Muscle layer of duodenum (tissue), 2 donors: ENCODE results near the gene WNT7A.

Experiments
- H3K27ac ChIP-seq: one replicate; pipeline ENCODE4 v1.7.0; 2013; ENCODE audit warnings: mild to moderate bottlenecking, low read length
- H3K27me3 ChIP-seq: one replicate; pipeline ENCODE4 v1.7.0; 2013; ENCODE audit warnings: low read depth, mild to moderate bottlenecking, control low read depth, low read length
- H3K36me3 ChIP-seq, 2 donors: one replicate each; pipeline ENCODE4 v1.7.0; 2013; ENCODE audit warnings: low read length in 2 of 2, control low read depth in 1 of 2, mild to moderate bottlenecking in 1 of 2; ENCODE audit not compliant: insufficient read depth in 2 of 2, control insufficient read depth in 1 of 2
- H3K4me1 ChIP-seq, 2 donors: one replicate each; pipeline ENCODE4 v1.7.0; 2013; ENCODE audit warnings: low read length in 2 of 2, mild to moderate bottlenecking in 2 of 2, control low read depth in 1 of 2, moderate library complexity in 1 of 2; ENCODE audit not compliant: insufficient read depth in 2 of 2, control insufficient read depth in 1 of 2
- H3K4me3 ChIP-seq, 2 donors: one replicate each; pipeline ENCODE4 v1.7.0; 2013; ENCODE audit warnings: low read length in 2 of 2, low read depth in 1 of 2, mild to moderate bottlenecking in 1 of 2
- H3K9me3 ChIP-seq, 2 donors: one replicate each; pipeline ENCODE4 v1.7.0; 2013; ENCODE audit warnings: low read length in 2 of 2, control low read depth in 1 of 2, mild to moderate bottlenecking in 1 of 2; ENCODE audit not compliant: control insufficient read depth in 1 of 2
- donor health status: healthy.

The WNT7A gene

DNA sequence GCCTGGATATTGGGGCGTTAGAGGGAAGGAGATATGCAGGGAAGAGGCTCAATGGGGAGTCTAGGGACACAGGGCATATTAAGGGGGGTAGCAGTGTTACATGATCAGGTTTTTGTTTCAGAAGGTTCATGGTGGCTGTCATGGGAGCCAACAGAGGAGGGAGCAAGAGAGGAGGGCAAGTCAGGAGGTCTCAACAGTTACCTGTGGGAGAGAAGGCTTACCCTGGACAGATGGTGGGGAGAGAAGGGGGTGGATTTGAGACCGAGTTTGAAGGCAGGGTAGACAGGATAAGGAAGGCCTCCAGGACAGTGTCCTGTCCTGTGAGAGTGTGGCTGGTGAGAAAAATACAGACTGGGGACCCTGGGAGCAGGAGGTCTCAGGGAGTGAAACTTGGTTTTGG, 3.8 kb upstream of the WNT7A start:
- Histone ChIP-seq H3K36me3 (no peaks in the 10 kb centered on the region), H3K9me3 (peaks cover 4 to 5% of the 10 kb centered on the region in 2 donors), H3K4me1 (peaks cover 0 to 19% of the 10 kb centered on the region in 2 donors), H3K4me3 (no peak overlapping the region), H3K27me3 (peaks cover 18% of the 10 kb centered on the region), H3K27ac (no peak overlapping the region)

DNA sequence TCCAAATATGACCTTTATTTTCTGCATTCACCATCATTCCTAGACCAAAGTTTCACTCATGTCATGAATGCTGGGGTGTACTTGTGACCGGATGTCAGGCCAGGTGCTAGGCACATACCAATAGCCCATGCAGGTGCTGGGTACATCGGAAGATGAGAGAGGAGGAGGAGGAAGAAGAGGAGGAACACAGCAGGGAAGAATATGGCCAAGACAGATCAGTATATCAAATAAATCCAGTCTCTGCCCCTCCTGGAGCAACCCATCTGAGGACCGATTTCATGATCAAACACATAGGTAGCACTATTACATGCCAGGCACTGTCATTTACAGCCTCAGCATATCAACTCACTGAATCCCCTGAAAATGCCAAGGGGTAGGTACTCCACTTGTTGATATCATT, 3.0 kb upstream of the WNT7A start:
- Histone ChIP-seq H3K9me3 (peaks cover 4 to 5% of the 10 kb centered on the region in 2 donors), H3K4me3 (no peak overlapping the region), H3K27me3 (peaks cover 23% of the 10 kb centered on the region), H3K27ac (no peak overlapping the region), H3K36me3 (no peaks in the 10 kb centered on the region), H3K4me1 (peaks cover 0 to 27% of the 10 kb centered on the region in 2 donors)

DNA sequence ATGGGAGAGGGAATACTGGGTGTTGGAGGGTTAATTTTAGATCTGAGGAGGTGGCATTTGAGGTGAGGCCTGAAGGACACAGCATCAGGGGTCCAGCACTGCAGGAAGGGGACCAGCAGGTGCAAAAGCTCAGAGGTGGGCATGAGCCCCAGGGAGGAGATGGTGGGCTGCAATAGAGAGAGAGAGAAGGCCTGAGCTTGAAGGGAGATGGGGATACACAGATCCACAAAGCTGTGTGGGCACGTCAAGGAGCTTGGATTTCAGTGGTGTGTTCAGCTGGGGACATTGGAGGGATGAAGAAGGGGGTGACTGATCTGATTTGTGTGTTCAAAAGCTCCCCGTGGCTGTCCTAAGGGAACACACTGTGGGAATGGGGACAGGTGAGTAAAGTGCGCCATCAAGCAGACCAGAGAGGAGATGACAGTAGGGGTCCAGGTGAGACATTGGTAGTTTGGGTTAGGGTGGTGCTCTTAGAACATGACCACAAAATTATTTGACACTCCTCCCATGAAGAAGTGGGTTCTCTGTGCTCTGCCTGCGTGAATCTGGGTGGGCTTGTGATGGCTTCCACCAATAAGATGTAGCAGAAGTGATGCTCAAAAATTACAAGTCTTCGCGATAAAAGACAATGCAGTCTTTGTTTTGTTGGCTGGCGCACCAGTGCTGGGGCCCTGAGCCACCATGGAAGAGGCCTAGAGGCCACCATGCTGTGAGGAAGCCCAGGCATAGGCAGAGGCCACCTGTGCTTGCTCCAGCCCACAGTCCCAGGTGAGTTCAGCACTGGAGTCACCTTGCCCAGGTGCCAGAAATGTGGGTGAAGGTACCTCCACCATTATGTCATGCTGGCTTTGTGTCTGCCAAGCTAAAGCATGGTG, 1.9 kb upstream of the WNT7A start:
- H3K9me3 ChIP-seq, result peaks cover 4 to 5% of the 10 kb centered on the region in 2 donors
- H3K36me3 ChIP-seq, result no peaks in the 10 kb centered on the region
- H3K27ac ChIP-seq, result no peak overlapping the region
- H3K27me3 ChIP-seq, result peaks cover 34% of the 10 kb centered on the region
- H3K4me3 ChIP-seq, result no peak overlapping the region
- H3K4me1 ChIP-seq, result peaks cover 0 to 27% of the 10 kb centered on the region in 2 donors

DNA sequence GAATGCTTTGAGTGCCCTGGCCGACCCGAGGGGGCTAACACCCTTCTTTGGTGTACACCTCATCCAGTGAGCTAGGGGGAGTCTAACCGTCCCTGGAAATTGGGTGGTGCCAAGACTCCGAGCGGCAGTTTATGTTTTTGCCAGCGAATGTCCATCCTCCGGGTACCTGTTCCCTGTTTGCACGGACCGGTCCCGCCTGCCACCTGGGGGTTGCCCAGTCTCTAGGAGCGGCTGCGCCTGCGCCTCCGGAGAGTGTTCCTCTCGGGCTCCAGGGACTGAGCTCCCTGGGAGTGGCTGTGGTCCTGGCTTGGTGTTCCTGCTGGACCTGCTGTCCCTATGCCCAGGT, 913 bp upstream of the WNT7A start:
- Histone ChIP-seq H3K4me3 (peak overlapping the region in 1 of 2 donors; percentile 50), H3K27me3 (peaks cover 40% of the 10 kb centered on the region), H3K4me1 (peaks cover 0 to 27% of the 10 kb centered on the region in 2 donors), H3K27ac (no peak overlapping the region), H3K9me3 (peaks cover 4 to 5% of the 10 kb centered on the region in 2 donors), H3K36me3 (no peaks in the 10 kb centered on the region)

DNA sequence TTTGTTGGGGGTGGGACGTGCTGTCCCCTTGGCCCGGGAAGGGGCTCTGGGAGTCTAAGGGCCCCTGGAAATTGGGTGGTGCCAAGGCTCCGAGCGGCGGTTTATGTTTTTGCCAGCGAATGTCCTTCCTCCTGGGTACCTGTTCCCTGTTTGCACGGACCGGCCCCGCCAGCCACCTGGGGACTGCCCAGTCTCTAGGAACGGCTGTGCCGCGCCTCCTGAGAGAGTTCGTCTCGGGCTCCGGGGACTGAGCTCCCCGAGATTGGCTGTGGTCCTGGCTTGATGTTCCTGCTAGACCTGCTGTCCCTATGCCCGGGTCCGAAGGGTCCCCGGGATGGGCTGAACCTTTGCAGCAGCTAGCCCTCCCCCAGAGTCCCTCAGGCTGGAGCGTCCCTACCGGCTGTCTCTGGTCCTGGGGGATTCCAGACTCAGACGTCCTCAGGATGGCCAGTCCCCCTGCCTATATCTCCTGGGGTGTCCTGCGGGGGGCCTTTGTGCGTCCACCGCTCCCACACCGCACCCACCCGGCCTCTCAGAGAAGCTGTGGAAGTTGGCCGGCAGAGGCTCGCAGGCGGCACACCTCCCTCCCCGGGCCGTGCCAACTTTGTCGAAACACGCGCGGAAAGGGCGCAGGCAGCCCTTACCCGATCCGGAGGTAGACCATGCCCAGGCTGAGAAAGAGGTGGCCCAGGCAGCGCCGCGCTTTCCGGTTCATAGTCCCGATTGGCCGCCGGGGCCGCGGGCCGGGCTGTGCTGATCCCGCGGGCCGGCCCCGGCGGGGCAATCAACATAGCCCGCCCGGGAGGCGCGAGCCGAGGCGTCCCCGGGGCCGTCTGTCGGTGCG, 547 bp downstream of the WNT7A start:
- Histone ChIP-seq H3K9me3 (peaks cover 4 to 5% of the 10 kb centered on the region in 2 donors), H3K4me1 (peaks cover 0 to 27% of the 10 kb centered on the region in 2 donors), H3K4me3 (peak overlapping the region in 1 of 2 donors; percentile 47), H3K27me3 (peaks cover 40% of the 10 kb centered on the region), H3K36me3 (no peaks in the 10 kb centered on the region), H3K27ac (no peak overlapping the region)

DNA sequence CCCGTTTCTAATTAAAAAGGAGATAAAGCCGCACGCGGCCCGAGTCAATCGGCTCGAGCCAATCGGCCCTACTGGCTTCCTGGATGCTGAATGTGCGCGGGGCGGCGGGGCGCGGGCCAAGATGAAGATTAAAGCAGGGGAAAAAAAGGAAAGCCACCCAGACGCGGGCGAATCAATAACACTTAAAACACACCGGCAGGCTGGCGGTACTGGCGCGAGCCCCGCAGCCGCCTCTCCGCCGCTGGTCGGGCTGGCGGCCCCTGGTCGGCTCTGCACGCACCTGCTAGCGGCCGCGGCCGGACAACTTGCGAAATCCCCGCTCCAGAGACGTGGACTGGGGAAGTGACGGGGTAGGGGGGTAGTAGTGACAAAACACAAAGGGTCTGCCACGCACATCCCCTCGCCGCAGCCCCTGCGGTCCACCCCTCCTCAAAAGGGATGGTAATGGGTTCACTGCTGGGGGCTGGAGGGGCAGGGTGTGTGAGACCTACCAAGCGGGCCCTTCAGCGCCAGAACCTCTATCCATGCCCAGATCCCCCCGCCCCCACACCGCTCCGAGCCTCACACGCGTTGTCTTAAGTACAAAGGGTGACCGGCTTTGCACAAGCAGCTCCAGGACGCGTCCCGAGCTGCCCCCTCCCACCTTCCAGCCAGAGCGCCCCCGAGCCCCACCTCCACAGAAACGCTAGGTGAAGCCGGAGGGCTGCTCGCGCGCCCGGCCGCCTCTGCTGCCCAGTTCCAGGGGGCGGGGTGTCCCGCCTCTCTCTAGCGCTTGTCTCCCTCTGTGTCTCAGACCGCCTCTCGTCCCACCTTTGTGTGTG, 1.4 kb downstream of the WNT7A start:
- Histone ChIP-seq H3K27me3 (peaks cover 40% of the 10 kb centered on the region), H3K4me1 (peaks cover 0 to 27% of the 10 kb centered on the region in 2 donors), H3K36me3 (no peaks in the 10 kb centered on the region), H3K9me3 (peaks cover 4 to 5% of the 10 kb centered on the region in 2 donors), H3K27ac (no peak overlapping the region), H3K4me3 (peak overlapping the region in 1 of 2 donors; percentile 47)

DNA sequence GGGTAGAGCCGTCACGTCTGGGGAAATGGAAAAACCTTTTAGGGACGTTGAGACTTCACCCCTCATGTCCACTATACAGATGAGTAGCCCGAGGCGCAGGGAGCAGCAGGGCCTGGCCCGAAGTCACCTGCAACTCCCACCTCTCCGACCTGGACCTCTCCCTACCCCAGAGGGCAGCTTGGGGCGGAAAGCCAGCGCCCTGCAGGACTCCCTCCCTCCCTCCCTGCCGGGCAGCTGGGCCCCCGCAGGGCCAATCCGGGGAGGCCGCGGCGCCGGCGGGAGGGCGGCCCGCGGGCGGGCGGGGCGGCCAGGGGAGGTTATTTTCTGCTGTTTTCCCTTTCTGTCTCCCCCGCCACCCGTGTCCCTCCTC, 2.0 kb downstream of the WNT7A start:
- H3K27me3 ChIP-seq, result peaks cover 40% of the 10 kb centered on the region
- H3K4me3 ChIP-seq, result peak overlapping the region in 1 of 2 donors; percentile 47
- no peaks in the 10 kb centered on the region for H3K36me3 ChIP-seq
- H3K27ac ChIP-seq, result no peak overlapping the region
- peaks cover 0 to 27% of the 10 kb centered on the region in 2 donors for H3K4me1 ChIP-seq
- H3K9me3 ChIP-seq, result peaks cover 4 to 5% of the 10 kb centered on the region in 2 donors

DNA sequence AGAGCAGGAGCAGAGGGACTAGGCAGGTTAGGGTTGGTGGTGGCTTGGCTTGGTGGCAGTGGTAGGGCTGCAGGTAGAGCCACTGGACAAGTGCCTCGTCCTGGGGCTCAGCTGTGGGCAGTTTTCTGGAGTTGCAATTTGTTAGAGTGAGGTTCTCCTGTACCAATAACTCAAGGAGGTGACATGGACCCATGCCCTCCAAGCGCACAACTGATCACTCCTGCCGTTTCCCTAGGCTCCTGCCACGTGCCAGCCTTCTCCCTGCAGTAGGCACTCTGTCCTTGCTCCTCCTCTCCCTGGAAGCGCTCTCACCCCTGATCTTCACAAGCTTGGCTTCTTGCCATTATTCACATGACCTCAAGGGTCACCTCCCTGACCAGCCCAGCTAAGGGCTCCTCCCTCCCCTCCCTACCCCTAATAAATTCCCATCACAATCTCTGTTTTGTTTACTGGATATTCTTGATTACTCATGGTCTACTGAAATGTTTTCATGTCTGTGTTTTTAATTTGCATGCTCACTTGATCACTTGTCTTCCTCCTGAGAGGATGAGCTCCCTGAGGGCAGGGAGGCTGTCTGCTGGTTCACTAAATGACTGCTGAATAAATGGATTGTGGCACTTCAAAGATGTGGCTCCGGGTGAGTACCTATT, 3.3 kb downstream of the WNT7A start:
- Histone ChIP-seq H3K27ac (no peak overlapping the region), H3K36me3 (no peaks in the 10 kb centered on the region), H3K9me3 (peaks cover 0 to 4% of the 10 kb centered on the region in 2 donors), H3K4me1 (peaks cover 0 to 27% of the 10 kb centered on the region in 2 donors), H3K4me3 (no peak overlapping the region), H3K27me3 (peaks cover 40% of the 10 kb centered on the region)

DNA sequence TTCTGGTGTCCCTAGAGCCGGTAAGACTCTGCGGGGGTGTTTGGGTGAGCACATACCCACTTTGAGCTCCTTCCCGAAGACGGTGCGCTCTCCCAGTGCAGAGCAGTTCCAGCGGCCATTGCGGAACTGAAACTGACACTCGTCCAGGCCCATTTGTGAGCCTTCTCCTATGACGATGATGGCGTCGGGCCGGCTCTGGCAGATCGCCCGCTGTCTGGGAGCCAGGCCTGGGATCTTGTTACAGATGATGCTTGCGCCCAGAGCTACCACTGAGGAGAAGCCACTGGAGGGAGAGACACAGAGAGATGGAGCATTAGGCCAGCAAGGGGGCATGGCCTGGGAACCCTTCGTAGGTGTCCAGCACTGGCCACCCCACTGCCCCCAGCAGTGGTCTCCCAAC, 5.0 kb downstream of the WNT7A start:
- H3K9me3 ChIP-seq, result peaks cover 0 to 15% of the 10 kb centered on the region in 2 donors
- H3K4me3 ChIP-seq, result no peak overlapping the region
- H3K36me3 ChIP-seq, result no peaks in the 10 kb centered on the region
- peaks cover 32% of the 10 kb centered on the region for H3K27me3 ChIP-seq
- H3K27ac ChIP-seq, result no peak overlapping the region
- peaks cover 0 to 20% of the 10 kb centered on the region in 2 donors for H3K4me1 ChIP-seq

DNA sequence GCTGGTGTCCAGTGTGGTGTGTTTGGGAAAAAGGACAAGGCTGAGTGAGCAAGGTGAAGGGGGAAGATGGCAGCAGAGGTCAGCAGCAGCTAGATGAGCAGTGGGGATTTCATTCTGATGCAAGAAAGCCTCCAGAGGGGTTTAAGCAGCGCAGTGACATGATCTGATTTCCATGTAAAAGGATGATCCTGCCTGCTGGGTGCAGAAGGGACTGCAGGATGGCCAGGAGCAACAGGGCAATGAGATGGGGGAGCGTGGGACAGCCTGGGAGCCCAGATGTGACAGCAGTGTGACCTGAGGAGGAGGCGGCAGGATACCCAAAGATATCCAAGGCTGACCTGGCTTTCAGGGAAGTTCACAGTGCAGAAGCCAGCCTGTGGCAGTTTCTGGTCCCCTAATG, 6.1 kb downstream of the WNT7A start:
- peaks cover 0 to 10% of the 10 kb centered on the region in 2 donors for H3K4me1 ChIP-seq
- H3K36me3 ChIP-seq, result no peaks in the 10 kb centered on the region
- H3K4me3 ChIP-seq, result no peak overlapping the region
- H3K27ac ChIP-seq, result no peak overlapping the region
- H3K27me3 ChIP-seq, result peaks cover 23% of the 10 kb centered on the region
- H3K9me3 ChIP-seq, result peaks cover 0 to 15% of the 10 kb centered on the region in 2 donors
